ENCODE measurements around the gene SLC26A2. TPM values are rescaled to one million over a fixed set of nuclear protein-coding genes. Genes with fewer than 3 reads are reported as not detected.

The SLC26A2 gene
- total and polyA plus RNA-seq, 10 of the 15 experiments (the other 5 are each of a cell fraction or from before 2014, with no cell fraction given): 1.7 to 6.4 (median 4.2) TPM

- Histone ChIP-seq H3K9me3 (replicated peaks; ENCODE audit: control insufficient read depth, insufficient read depth, low read length) (no peaks in the 10 kb centered on the region), H3K4me2 (ENCODE audit: control insufficient read depth, insufficient read depth) (no peak overlapping the region), H2AFZ (ENCODE audit: control insufficient read depth, low read depth, low read length) (no peak overlapping the region), H3K27ac (ENCODE audit: control insufficient read depth, insufficient read depth) (no peak overlapping the region), H3K4me3 (no peak overlapping the region), H3K27me3 (replicated peaks in 1 of 2; ENCODE audit: control insufficient read depth in 2 of 2, insufficient read depth in 2 of 2, low read length in 1 of 2) (peaks cover 0 to 2% of the 10 kb centered on the region in 2 experiments; a peak in 3 of 4 replicates), H3K9ac (ENCODE audit: control insufficient read depth, insufficient read depth, low read length) (no peak overlapping the region), H4K20me1 (ENCODE audit: control insufficient read depth, insufficient read depth) (no peaks in the 10 kb centered on the region), H3K36me3 (ENCODE audit: control insufficient read depth in 2 of 2, insufficient read depth in 2 of 2, low read length in 1 of 2) (no peaks in the 10 kb centered on the region), H3K4me1 (ENCODE audit: control insufficient read depth, insufficient read depth, low read length) (no peaks in the 10 kb centered on the region), H3K79me2 (ENCODE audit: control insufficient read depth, insufficient read depth, low read length) (no peaks in the 10 kb centered on the region)
- WGBS (ENCODE audit: insufficient coverage, insufficient replicate concordance, low lambda C conversion rate, missing lambda C conversion rate): 66% methylated on average over 8 of the region's 8 CpGs
- ChIA-PET CTCF (interaction anchor here (0.7 to 2.5 kb wide), 2 partner anchors 24 to 56 kb away, joined by 3 to 5 read pairs; no protein-coding TSS in a partner anchor), POLR2A (interaction anchor here (0.5 kb wide), 1 partner anchor 156 kb away, joined by 10 read pairs; no protein-coding TSS in a partner anchor), SMC1A (ENCODE audit: uncharacterized antibody, unreplicated experiment) (interaction anchor here (0.9 to 1.7 kb wide), 2 partner anchors 8 to 316 kb away, joined by 3 to 4 read pairs; no protein-coding TSS in a partner anchor), RAD21 (ENCODE audit: unreplicated experiment) (no interaction called here)
- DNase-seq (ENCODE audit: low read depth, low spot score) (no peak), ATAC-seq (no peak), FAIRE-seq (no peak)
- intact Hi-C loops (cut with micrococcal nuclease; ENCODE audit: unreplicated experiment) (no loop called here), in situ Hi-C loops (cut with MboI) (no loop called here)
- no peak for TF ChIP-seq ZNF207 (IDR thresholded peaks at IDR 0.05; ENCODE audit: borderline replicate concordance)
- TF ChIP-seq IRF4 (IDR thresholded peaks at IDR 0.05; ENCODE audit: low read depth, low read length): no peak
- no peak for TF ChIP-seq BACH1 (IDR thresholded peaks at IDR 0.05; ENCODE audit: borderline replicate concordance)
- TF ChIP-seq KLF5 (IDR thresholded peaks at IDR 0.05; ENCODE audit: partially characterized antibody): no peak
- no peak for TF ChIP-seq POLR2A (IDR thresholded peaks at IDR 0.05; ENCODE audit: low read depth, low read length)
- no peak for TF ChIP-seq BHLHE40 (IDR thresholded peaks at IDR 0.05; ENCODE audit: borderline replicate concordance in 1 of 2, low read depth in 2 of 2, low read length in 1 of 2)
- TF ChIP-seq ELK1 (IDR thresholded peaks at IDR 0.05; ENCODE audit: low read depth, low read length): no peak
- no peak for TF ChIP-seq BMI1 (IDR thresholded peaks at IDR 0.05; ENCODE audit: borderline replicate concordance)
- BruUV-seq (replicated peaks): no TSS peak
Measured at GRCh38 chr5:149935431-149935901, 25.1 kb upstream of the SLC26A2 start.
